HepG2 (cell line): ENCODE results near the gene DNAJC2. TPM values are rescaled to one million over a fixed set of nuclear protein-coding genes. Genes with fewer than 3 reads are reported as not detected.

Source experiments
- ARID4A ChIP-seq: sonication (generic); formaldehyde crosslinking; IDR thresholded peaks from 2 replicates; pipeline ENCODE4 v1.5.0; 2020; ENCODE audit warnings: mild to moderate bottlenecking, missing genetic modification reagents, borderline replicate concordance
- E2F1 ChIP-seq: sonication (generic); formaldehyde crosslinking; IDR thresholded peaks from 2 replicates; pipeline ENCODE4 v1.5.0; 2020; ENCODE audit warnings: missing genetic modification reagents
- GABPA ChIP-seq, 2 experiments: IDR thresholded peaks; 2 replicates each; pipeline ENCODE4 v1.6.1; 2011 to 2016; ENCODE audit warnings: low read depth in 2 of 2, low read length in 1 of 2, missing biosample characterization in 1 of 2, missing genetic modification characterization in 1 of 2
- GMEB2 ChIP-seq: IDR thresholded peaks from 2 replicates; pipeline ENCODE4 v1.6.1; 2016; ENCODE audit warnings: missing biosample characterization, missing genetic modification reagents, low read depth
- HNF4G ChIP-seq, 2 experiments: sonication (generic) in 1 of 2; formaldehyde crosslinking in 1 of 2; IDR thresholded peaks; 2 replicates each; pipeline versions ENCODE4 v1.4.0 to v1.6.1; 2011 to 2020; ENCODE audit warnings: borderline replicate concordance in 2 of 2, low read depth in 2 of 2, mild to moderate bottlenecking in 2 of 2, low read length in 1 of 2, missing genetic modification reagents in 1 of 2, moderate library complexity in 1 of 2
- KLF12 ChIP-seq: sonication (generic); formaldehyde crosslinking; IDR thresholded peaks from 2 replicates; pipeline ENCODE4 v1.4.0; 2020; ENCODE audit warnings: missing genetic modification reagents, borderline replicate concordance
- NFKB2 ChIP-seq: sonication (generic); formaldehyde crosslinking; IDR thresholded peaks from 2 replicates; pipeline ENCODE4 v1.4.0; 2020; ENCODE audit warnings: missing genetic modification reagents, borderline replicate concordance
- PITX1 ChIP-seq: sonication (generic); formaldehyde crosslinking; IDR thresholded peaks from 2 replicates; pipeline ENCODE4 v1.5.1; 2020; ENCODE audit warnings: mild to moderate bottlenecking, missing genetic modification reagents
- PRMT3 ChIP-seq: sonication (generic); formaldehyde crosslinking; IDR thresholded peaks from 2 replicates; pipeline ENCODE4 v1.8.1; 2022; ENCODE audit warnings: low read depth, mild to moderate bottlenecking, moderate library complexity, missing genetic modification reagents, borderline replicate concordance
- SOX13 ChIP-seq, 3 experiments: fragments of 450-650 bp in 1 of 3; sonication (generic) in 1 of 3; formaldehyde crosslinking in 1 of 3; IDR thresholded peaks in 2 of 3; conservative IDR thresholded peaks in 1 of 3; 2 replicates each; pipeline versions ENCODE4 v1.5.0 to v1.6.1; 2016 to 2020; ENCODE audit warnings: antibody characterized with exemption in 1 of 3, mild to moderate bottlenecking in 1 of 3, missing compliant biosample characterization in 1 of 3, missing genetic modification reagents in 1 of 3, moderate library complexity in 1 of 3
- TEF ChIP-seq: sonication (generic); formaldehyde crosslinking; IDR thresholded peaks from 2 replicates; pipeline ENCODE4 v1.5.0; 2020; ENCODE audit warnings: missing genetic modification reagents
- ZNF253 ChIP-seq: sonication (generic); formaldehyde crosslinking; IDR thresholded peaks from 2 replicates; pipeline ENCODE4 v1.8.0; 2022; ENCODE audit warnings: mild to moderate bottlenecking, missing genetic modification reagents, borderline replicate concordance
- polyA plus RNA-seq, 8 experiments: library from polyadenylated mRNA; depleted of rRNA in 3 of 8; stranded (reverse) in 7 of 8; unstranded in 1 of 8; fragments of >200 nt; fragmentation: Illumina TruSeq in 4 of 8; extraction: Trizol in 4 of 8; gene quantifications; 2 replicates each; pipeline versions ENCODE4 v1.2.1 to v1.2.3, GENCODE V29; 2011 to 2016; ENCODE audit warnings: low read depth in 4 of 8, missing spikeins in 1 of 8, mixed read lengths in 1 of 8; ENCODE audit not compliant: insufficient read depth in 1 of 8
- total RNA-seq, 5 experiments: library from RNA; depleted of rRNA; stranded (reverse); fragments of >200 nt; fragmentation: Illumina TruSeq; extraction: Trizol; gene quantifications; 2 replicates each; pipeline ENCODE4 v1.2.3, GENCODE V29; 2016; ENCODE audit warnings: low read depth in 1 of 5
- TF ChIP-seq, protein P1 (sequence below): sonication (generic); formaldehyde crosslinking; IDR thresholded peaks from 2 replicates; pipeline ENCODE4 v1.4.0; 2020; ENCODE audit warnings: missing genetic modification reagents

The DNAJC2 gene
- total and polyA plus RNA-seq, 2 of the 13 experiments (the other 11 are each of a cell fraction or from before 2014, with no cell fraction given), result 19.6 to 42.0 TPM

- TF ChIP-seq GMEB2 (CRISPR knock-in tag) (peak; percentile 60), KLF12 (CRISPR knock-in tag) (peak; percentile 66; the same call in 1 of the 2 replicates), E2F1 (CRISPR knock-in tag) (no peak), TEF (CRISPR knock-in tag) (peak; percentile 44; the same call in 1 of the 2 replicates), PITX1 (CRISPR knock-in tag) (peak; percentile 89), SOX13 (IDR thresholded peaks at IDR 0.05) (no peak), SOX13 (CRISPR knock-in tag; conservative IDR thresholded peaks at IDR 0.05 in 1 of 2, IDR thresholded peaks at IDR 0.05 in 1 of 2) (peak in 1 of 2 experiments; percentile 45; a peak in 1 of 4 replicates), HNF4G (IDR thresholded peaks at IDR 0.05; ENCODE audit: borderline replicate concordance, low read depth, low read length) (no peak), HNF4G (CRISPR knock-in tag; IDR thresholded peaks at IDR 0.05; ENCODE audit: borderline replicate concordance, low read depth) (peak; percentile 43; the same call in 1 of the 2 replicates), NFKB2 (CRISPR knock-in tag) (peak; percentile 94), ZNF253 (CRISPR knock-in tag) (peak; percentile 81; the same call in 1 of the 2 replicates), GABPA (IDR thresholded peaks at IDR 0.05; ENCODE audit: low read depth, low read length) (peak; percentile 84), GABPA (CRISPR knock-in tag; IDR thresholded peaks at IDR 0.05; ENCODE audit: low read depth) (peak; percentile 97), ARID4A (peak; percentile 98), PRMT3 (CRISPR knock-in tag) (peak; percentile 90; the same call in 1 of the 2 replicates)
- TF ChIP-seq, protein P1, sequence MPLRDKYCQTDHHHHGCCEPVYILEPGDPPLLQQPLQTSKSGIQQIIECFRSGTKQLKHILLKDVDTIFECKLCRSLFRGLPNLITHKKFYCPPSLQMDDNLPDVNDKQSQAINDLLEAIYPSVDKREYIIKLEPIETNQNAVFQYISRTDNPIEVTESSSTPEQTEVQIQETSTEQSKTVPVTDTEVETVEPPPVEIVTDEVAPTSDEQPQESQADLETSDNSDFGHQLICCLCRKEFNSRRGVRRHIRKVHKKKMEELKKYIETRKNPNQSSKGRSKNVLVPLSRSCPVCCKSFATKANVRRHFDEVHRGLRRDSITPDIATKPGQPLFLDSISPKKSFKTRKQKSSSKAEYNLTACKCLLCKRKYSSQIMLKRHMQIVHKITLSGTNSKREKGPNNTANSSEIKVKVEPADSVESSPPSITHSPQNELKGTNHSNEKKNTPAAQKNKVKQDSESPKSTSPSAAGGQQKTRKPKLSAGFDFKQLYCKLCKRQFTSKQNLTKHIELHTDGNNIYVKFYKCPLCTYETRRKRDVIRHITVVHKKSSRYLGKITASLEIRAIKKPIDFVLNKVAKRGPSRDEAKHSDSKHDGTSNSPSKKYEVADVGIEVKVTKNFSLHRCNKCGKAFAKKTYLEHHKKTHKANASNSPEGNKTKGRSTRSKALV (CRISPR knock-in tag), result peak; percentile 82
Observed at GRCh38 chr7:103344453-103345149, at the start of gene DNAJC2 (continued).
